Pancreas (tissue), 10 donors: ENCODE measurements around the gene TNIK. TPM values are rescaled to one million over a fixed set of nuclear protein-coding genes. Genes with fewer than 3 reads are reported as not detected.
A peak's percentile ranks its signal among the peaks of the same experiment; 100 is the strongest.

Source experiments
- ATAC-seq, 4 donors: fragments of 200-7000 bp; cut with Tn5 transposase; one replicate each; pipeline versions ENCODE4 v1.8.0 to v1.9.1; 2020; ENCODE audit warnings: mild to moderate bottlenecking in 4 of 4, moderate library complexity in 4 of 4
- DNase-seq, 6 donors: peaks; one replicate each; pipeline ENCODE4 v3.0.0-alpha.2; 2020
- FAIRE-seq: peaks from 2 replicates; lab custom pipeline; 2012; peaks lifted over from hg19 to GRCh38; lab: Jason Lieb, UNC
- H3K27ac ChIP-seq, 4 donors: fragments of 200-600 bp; sonication (generic); 1 replicate in 3 of 4; 2 replicates in 1 of 4; pipeline versions ENCODE4 v1.5.0 to v1.8.0; 2020
- H3K27me3 ChIP-seq, 4 donors: fragments of 200-600 bp; one replicate each; pipeline ENCODE4 v1.8.0; 2021
- H3K36me3 ChIP-seq, 3 donors: fragments of 200-600 bp; sonication (generic) in 1 of 3; one replicate each; pipeline versions ENCODE4 v1.5.0 to v1.8.0; 2020 to 2021
- H3K4me1 ChIP-seq, 3 donors: fragments of 200-600 bp; one replicate each; pipeline ENCODE4 v1.8.0; 2021
- H3K4me3 ChIP-seq, 4 donors: fragments of 200-600 bp; sonication (generic) in 2 of 4; one replicate each; pipeline versions ENCODE4 v1.5.0 to v1.8.0; 2020 to 2021
- H3K9me3 ChIP-seq, 4 donors: fragments of 200-600 bp; one replicate each; pipeline ENCODE4 v1.8.0; 2021
- CTCF ChIP-seq, 4 donors: fragments of 200-600 bp; sonication (generic) in 3 of 4; IDR thresholded peaks; one replicate each; pipeline versions ENCODE4 v1.5.0 to v1.8.0; 2021; ENCODE audit warnings: antibody characterized with exemption in 4 of 4
- WGBS, 2 donors: extraction: QIAGEN DNeasy Blood & Tissue Kit; methylation state at CpG; one replicate each; pipeline ENCODE4 v1.1.7; 2013; 5-methylcytosine and 5-hydroxymethylcytosine counted together
- intact Hi-C, 3 donors: fragments of 100-400 bp; cut with DNase I; formaldehyde crosslinking; loops; one replicate each; pipeline versions ENCODE4 v1.11.1 to v1.14.2; 2022
- polyA plus RNA-seq, 2 donors: library from polyadenylated mRNA; stranded (reverse); fragments of 200-250 nt; gene quantifications; one replicate each; pipeline ENCODE4 v1.2.3, GENCODE V29; 2013
- total RNA-seq, 6 donors: library from RNA; stranded (reverse); fragmentation: NEBNext Ultra II Directional in 4 of 6; extraction: Animal tissue kit (Norgen Biotek cat#: 25700) in 4 of 6; gene quantifications; one replicate each; pipeline versions ENCODE4 v1.2.1 to v1.2.4, GENCODE V29; 2021 to 2023
- donor health status: healthy with polysubstance abuse.
- donor health status: DM: no; HTN: no; CAD: no; lungs with moderate emphysema.
- donor health status: DM: no; HTN: no; CAD: no.
- donor health status: control.
- donor health status: control.
- donor health status: Bipolar disorder and iron deficiency.
- donor health status: DM: yes; HTN: yes; CAD: no.
- donor health status: DM: no; HTN: no; CAD: no.
- donor health status: DM: no; HTN: no; CAD: no.
- donor health status: DM: yes; HTN: yes; CAD: no.

Gene TNIK
- total and polyA plus RNA-seq, 8 donors = 3.5 to 13.6 (median 5.8) TPM

- no peak for FAIRE-seq
- intact Hi-C loops = loop anchor here in 1 of 3 donors (10.0 kb wide), 2 partner anchors 115 to 505 kb away; no protein-coding TSS in a partner anchor
- no peaks in the 10 kb centered on the region for H3K9me3 ChIP-seq
- no peaks in the 10 kb centered on the region for H3K36me3 ChIP-seq
- DNase-seq = no peak
- no peak overlapping the region for H3K4me3 ChIP-seq
- TF ChIP-seq CTCF (IDR thresholded peaks at IDR 0.05) = no peak
- ATAC-seq = no peak
- 83 to 89% methylated on average over 3 of the region's 3 CpGs for WGBS, 2 donors
- no peak overlapping the region for H3K27ac ChIP-seq
- no peaks in the 10 kb centered on the region for H3K27me3 ChIP-seq
- H3K4me1 ChIP-seq = peaks cover 0 to 13% (median 5%) of the 10 kb centered on the region in 3 donors
These were observed 400.2 kb downstream of the TNIK start for GRCh38 chr3:171059978-171060377.

GRCh38 chr3:171058873-171059603 lies 401.2 kb downstream of the TNIK start:
- Histone ChIP-seq H3K4me3 (no peak overlapping the region), H3K4me1 (peaks cover 0 to 13% (median 5%) of the 10 kb centered on the region in 3 donors), H3K27me3 (no peaks in the 10 kb centered on the region), H3K27ac (peak overlapping the region in 1 of 4 donors; percentile 11), H3K9me3 (no peaks in the 10 kb centered on the region), H3K36me3 (no peaks in the 10 kb centered on the region)
- ATAC-seq (peak; percentile 55 to 76 (median 67)), FAIRE-seq (no peak), DNase-seq (no peak)
- intact Hi-C loops = loop anchor here in 1 of 3 donors (10.0 kb wide), 2 partner anchors 116 to 506 kb away; no protein-coding TSS in a partner anchor
- TF ChIP-seq CTCF (IDR thresholded peaks at IDR 0.05) = no peak

GRCh38 chr3:171058058-171058457 lies 402.1 kb downstream of the TNIK start:
- WGBS, 2 donors = 94 to 100% methylated on average over 1 of the region's 1 CpG
- FAIRE-seq (no peak), DNase-seq (no peak), ATAC-seq (no peak)
- intact Hi-C loops = loop anchor here in 1 of 3 donors (10.0 kb wide), 2 partner anchors 117 to 507 kb away; no protein-coding TSS in a partner anchor
- Histone ChIP-seq H3K27me3 (no peaks in the 10 kb centered on the region), H3K4me3 (no peak overlapping the region), H3K4me1 (peaks cover 0 to 13% (median 5%) of the 10 kb centered on the region in 3 donors), H3K27ac (no peak overlapping the region), H3K9me3 (no peaks in the 10 kb centered on the region), H3K36me3 (no peaks in the 10 kb centered on the region)
- TF ChIP-seq CTCF (IDR thresholded peaks at IDR 0.05) = no peak

- FAIRE-seq = no peak
- peaks cover 0 to 13% (median 5%) of the 10 kb centered on the region in 3 donors for H3K4me1 ChIP-seq
- no peak overlapping the region for H3K27ac ChIP-seq
- H3K4me3 ChIP-seq = no peak overlapping the region
- H3K36me3 ChIP-seq = no peaks in the 10 kb centered on the region
- ATAC-seq = no peak
- no peak for TF ChIP-seq CTCF (IDR thresholded peaks at IDR 0.05)
- 94 to 96% methylated on average over 1 of the region's 1 CpG for WGBS, 2 donors
- H3K27me3 ChIP-seq = no peaks in the 10 kb centered on the region
- intact Hi-C loops = loop anchor here in 1 of 3 donors (10.0 kb wide), 2 partner anchors 118 to 508 kb away; no protein-coding TSS in a partner anchor
- no peak for DNase-seq
- no peaks in the 10 kb centered on the region for H3K9me3 ChIP-seq
These were observed 403.1 kb downstream of the TNIK start for GRCh38 chr3:171057072-171057471.

GRCh38 chr3:171056528-171056927 lies 403.7 kb downstream of the TNIK start:
- H3K9me3 ChIP-seq = no peaks in the 10 kb centered on the region
- no peak overlapping the region for H3K4me3 ChIP-seq
- ATAC-seq = no peak
- no peaks in the 10 kb centered on the region for H3K27me3 ChIP-seq
- no peak overlapping the region for H3K27ac ChIP-seq
- FAIRE-seq = no peak
- WGBS, 2 donors = 87% methylated on average over 5 of the region's 5 CpGs
- DNase-seq = no peak
- no peaks in the 10 kb centered on the region for H3K36me3 ChIP-seq
- TF ChIP-seq CTCF (IDR thresholded peaks at IDR 0.05) = no peak
- intact Hi-C loops = loop anchor here in 1 of 3 donors (10.0 kb wide), 2 partner anchors 118 to 508 kb away; no protein-coding TSS in a partner anchor
- peaks cover 0 to 13% (median 5%) of the 10 kb centered on the region in 3 donors for H3K4me1 ChIP-seq
